DMS53 (cell line): ENCODE measurements around the gene WASF2.
"Not testable (repeated sequence)": the region's sequence is repeated elsewhere in the genome, so short reads cannot be mapped to it uniquely, and the experiment has no call there.

Experiments
- DNase-seq: peaks from one replicate; lab custom pipeline; 2025; lab: John Stamatoyannopoulos, UW

Gene WASF2

GRCh38 chr1:27521861-27522431 is 32.0 kb upstream of the WASF2 start:
- DNase-seq: no peak

- no peak for DNase-seq
Observed at GRCh38 chr1:27521336-27521831, 31.4 kb upstream of the WASF2 start.

GRCh38 chr1:27520651-27521050 is 30.7 kb upstream of the WASF2 start:
- DNase-seq: peak; percentile 42

- DNase-seq: peak; percentile 95
Observed at GRCh38 chr1:27519331-27520258, 29.6 kb upstream of the WASF2 start.

GRCh38 chr1:27518808-27519207 is 28.8 kb upstream of the WASF2 start:
- DNase-seq: peak; percentile 81

- DNase-seq: peak; percentile 80
Observed at GRCh38 chr1:27517907-27518718, 28.1 kb upstream of the WASF2 start.

GRCh38 chr1:27517301-27517700 is 27.3 kb upstream of the WASF2 start:
- no peak for DNase-seq

GRCh38 chr1:27515626-27516025 is 25.7 kb upstream of the WASF2 start:
- no peak for DNase-seq

GRCh38 chr1:27513958-27514357 is 24.0 kb upstream of the WASF2 start:
- DNase-seq: no peak

GRCh38 chr1:27513528-27513927 is 23.6 kb upstream of the WASF2 start:
- DNase-seq: no peak

GRCh38 chr1:27509127-27510080 is 19.4 kb upstream of the WASF2 start:
- DNase-seq: no peak

GRCh38 chr1:27507960-27508665 is 18.1 kb upstream of the WASF2 start:
- peak; percentile 53 for DNase-seq

GRCh38 chr1:27506703-27507102 is 16.7 kb upstream of the WASF2 start:
- no peak for DNase-seq

- DNase-seq: no peak
Observed at GRCh38 chr1:27505420-27505680, 15.4 kb upstream of the WASF2 start.

- peak; percentile 33 for DNase-seq
Observed at GRCh38 chr1:27504588-27505419, 14.8 kb upstream of the WASF2 start.

- DNase-seq: no peak
Observed at GRCh38 chr1:27503844-27504587, 14.0 kb upstream of the WASF2 start.

- DNase-seq: no peak
Observed at GRCh38 chr1:27503033-27503432, 13.1 kb upstream of the WASF2 start.

GRCh38 chr1:27501159-27501558 is 11.2 kb upstream of the WASF2 start:
- DNase-seq: not testable (repeated sequence)

- DNase-seq: no peak
Observed at GRCh38 chr1:27499142-27499541, 9.2 kb upstream of the WASF2 start.
